HCT116 (cell line): ENCODE data around the gene DIP2C. TPM values are rescaled to one million over a fixed set of nuclear protein-coding genes. Genes with fewer than 3 reads are reported as not detected.

Experiments used
- ATAC-seq: fragments of 200-7000 bp; cut with Tn5 transposase; 2 replicates; pipeline ENCODE4 v1.9.1; 2020; ENCODE audit warnings: mild to moderate bottlenecking, moderate library complexity
- BruUV-seq: library from RNA; stranded (reverse); fragments of 400-500 nt; replicated peaks from 2 replicates; lab custom pipeline; 2021; lab: Mats Ljungman, UMichigan
- CTCF ChIA-PET: fragments of 300-600 bp; sonication (Branson Sonifier 250); formaldehyde crosslinking; loops from one replicate; lab custom pipeline; 2021; ENCODE audit warnings: antibody characterized with exemption; lab: Charles Lee
- POLR2A ChIA-PET: fragments of 300-600, 350-600 bp; sonication (Branson Sonifier 250); formaldehyde crosslinking; loops from one replicate; lab custom pipeline; 2021; ENCODE audit warnings: antibody characterized with exemption; lab: Charles Lee
- RAD21 ChIA-PET, 2 experiments: fragments of 300-600 bp; sonication (Branson Sonifier 250); formaldehyde crosslinking; loops; one replicate each; lab custom pipeline; 2023; ENCODE audit warnings: low total read pairs in 2 of 2; ENCODE audit not compliant: uncharacterized antibody in 2 of 2, unreplicated experiment in 2 of 2, low non-redundant PET in 1 of 2; lab: Charles Lee
- DNase-seq: peaks from one replicate; pipeline ENCODE4 v3.0.0-alpha.2; 2010; ENCODE audit warnings: low read depth, low spot score
- H2AFZ ChIP-seq: fragments of 200-600 bp; shearing (Covaris generic), sonication (generic); 2 replicates; pipeline ENCODE4 v1.6.1; 2017; ENCODE audit warnings: low read depth, mixed run types, mixed read lengths, antibody characterized with exemption, low read length; ENCODE audit not compliant: poor library complexity, severe bottlenecking
- H3K27ac ChIP-seq: 2 replicates; pipeline ENCODE4 v1.5.1; 2012; ENCODE audit warnings: low read depth, low read length
- H3K27me3 ChIP-seq: fragments of 200-600 bp; sonication (generic); 2 replicates; pipeline ENCODE4 v1.6.1; 2016; ENCODE audit warnings: mixed run types, low read length, mixed read lengths; ENCODE audit not compliant: insufficient read depth
- H3K36me3 ChIP-seq, 2 experiments: fragments of 200-500 bp in 1 of 2; fragments of 200-600 bp in 1 of 2; sonication (Bioruptor generic) in 1 of 2; sonication (generic) in 1 of 2; 2 replicates each; pipeline versions ENCODE4 v1.5.1 to v1.6.1; 2014 to 2016; ENCODE audit warnings: low read length in 2 of 2, inconsistent platforms in 1 of 2, mixed read lengths in 1 of 2, mixed run types in 1 of 2; ENCODE audit not compliant: insufficient read depth in 2 of 2, control insufficient read depth in 1 of 2
- H3K4me1 ChIP-seq, 2 experiments: fragments of 200-600 bp in 1 of 2; sonication (generic) in 1 of 2; 2 replicates each; pipeline versions ENCODE4 v1.5.1 to v1.6.1; 2012 to 2017; ENCODE audit warnings: low read length in 2 of 2, inconsistent platforms in 1 of 2, mild to moderate bottlenecking in 1 of 2, mixed read lengths in 1 of 2, mixed run types in 1 of 2, moderate library complexity in 1 of 2; ENCODE audit not compliant: insufficient read depth in 2 of 2, control insufficient read depth in 1 of 2
- H3K4me2 ChIP-seq: fragments of 200-600 bp; sonication (generic); 2 replicates; pipeline ENCODE4 v1.6.1; 2017; ENCODE audit warnings: mixed run types, low read length, mixed read lengths
- H3K4me3 ChIP-seq, 2 experiments: fragments of 200-600 bp in 1 of 2; sonication (generic) in 1 of 2; replicated peaks in 1 of 2; 2 replicates each; pipeline ENCODE4 v1.5.1; 2011 to 2016; ENCODE audit warnings: low read length in 2 of 2, control low read depth in 1 of 2, low read depth in 1 of 2, mild to moderate bottlenecking in 1 of 2, mixed read lengths in 1 of 2, mixed run types in 1 of 2
- H3K79me2 ChIP-seq: fragments of 200-600 bp; sonication (generic); 2 replicates; pipeline ENCODE4 v1.6.1; 2017; ENCODE audit warnings: mild to moderate bottlenecking, mixed run types, low read length, moderate library complexity, mixed read lengths; ENCODE audit not compliant: insufficient read depth
- H3K9ac ChIP-seq: fragments of 200-600 bp; sonication (generic); 2 replicates; pipeline ENCODE4 v1.6.1; 2016; ENCODE audit warnings: low read length, mixed read lengths
- H3K9me2 ChIP-seq: fragments of 200-600 bp; sonication (generic), shearing (Covaris generic); 2 replicates; pipeline ENCODE4 v1.6.1; 2017; ENCODE audit warnings: mixed run types, mild to moderate bottlenecking, moderate library complexity; ENCODE audit not compliant: insufficient read depth
- H3K9me3 ChIP-seq, 2 experiments: fragments of 200-500 bp in 1 of 2; fragments of 200-600 bp in 1 of 2; sonication (Bioruptor generic) in 1 of 2; sonication (generic) in 1 of 2; 2 replicates each; pipeline ENCODE4 v1.6.1; 2014 to 2017; ENCODE audit warnings: low read length in 2 of 2, mixed read lengths in 2 of 2, inconsistent platforms in 1 of 2, low read depth in 1 of 2, mild to moderate bottlenecking in 1 of 2, mixed run types in 1 of 2, moderate library complexity in 1 of 2; ENCODE audit not compliant: control insufficient read depth in 1 of 2, insufficient read depth in 1 of 2
- H4K20me1 ChIP-seq: fragments of 200-600 bp; sonication (generic), shearing (Covaris generic); 2 replicates; pipeline ENCODE4 v1.6.1; 2017; ENCODE audit warnings: mixed run types, mild to moderate bottlenecking, moderate library complexity; ENCODE audit not compliant: insufficient read depth
- CBX3 ChIP-seq: IDR thresholded peaks from 2 replicates; pipeline ENCODE4 v1.6.1; 2012; ENCODE audit warnings: low read depth
- CEBPB ChIP-seq: IDR thresholded peaks from 2 replicates; pipeline ENCODE4 v1.6.1; 2012; ENCODE audit warnings: low read depth
- FOSL1 ChIP-seq: IDR thresholded peaks from 2 replicates; pipeline ENCODE4 v1.6.1; 2012; ENCODE audit warnings: low read depth
- JUND ChIP-seq: IDR thresholded peaks from 2 replicates; pipeline ENCODE4 v1.6.1; 2012
- POLR2AphosphoS5 ChIP-seq: IDR thresholded peaks from 2 replicates; pipeline ENCODE4 v1.6.1; 2011; ENCODE audit warnings: mild to moderate bottlenecking, low read depth, low read length, moderate library complexity
- RAD21 ChIP-seq: IDR thresholded peaks from 2 replicates; pipeline ENCODE4 v1.6.1; 2012; ENCODE audit warnings: low read depth, mild to moderate bottlenecking
- REST ChIP-seq: IDR thresholded peaks from 2 replicates; pipeline ENCODE4 v1.6.1; 2012; ENCODE audit warnings: low read depth
- SIN3A ChIP-seq: IDR thresholded peaks from 2 replicates; pipeline ENCODE4 v1.6.1; 2012; ENCODE audit warnings: low read depth
- SP1 ChIP-seq: IDR thresholded peaks from 2 replicates; pipeline ENCODE4 v1.6.1; 2012; ENCODE audit warnings: low read depth
- TCF7L2 ChIP-seq: IDR thresholded peaks from 2 replicates; pipeline ENCODE4 v1.7.0; 2011; ENCODE audit warnings: borderline replicate concordance, inconsistent platforms; ENCODE audit not compliant: insufficient read depth, insufficient read length; ENCODE audit errors: extremely low read depth
- ZFX ChIP-seq: fragments of 450-650 bp; IDR thresholded peaks from 2 replicates; pipeline ENCODE4 v1.6.1; 2017
- intact Hi-C: fragments of 100-400 bp; cut with micrococcal nuclease; formaldehyde crosslinking; loops from 2 replicates; pipeline ENCODE4 v1.10.0; 2022
- total RNA-seq: library from RNA; stranded (reverse); gene quantifications from one replicate; pipeline ENCODE4 v1.2.1, GENCODE V29; 2021; ENCODE audit not compliant: unreplicated experiment
- TF ChIP-seq, protein P1 (sequence below): IDR thresholded peaks from 2 replicates; pipeline ENCODE4 v1.6.1; 2012
- TF ChIP-seq, protein P2 (sequence below): IDR thresholded peaks from 2 replicates; pipeline ENCODE4 v1.6.1; 2012

Gene DIP2C
- total RNA-seq, 1 experiment from 2014 or later = 15.4 TPM

- TF ChIP-seq REST = no peak
- no peak for TF ChIP-seq POLR2AphosphoS5
- TF ChIP-seq JUND = no peak
- TF ChIP-seq TCF7L2 = no peak
- TF ChIP-seq RAD21 = no peak
- TF ChIP-seq ZFX = no peak
- no peak for TF ChIP-seq CBX3
- TF ChIP-seq, protein P1, sequence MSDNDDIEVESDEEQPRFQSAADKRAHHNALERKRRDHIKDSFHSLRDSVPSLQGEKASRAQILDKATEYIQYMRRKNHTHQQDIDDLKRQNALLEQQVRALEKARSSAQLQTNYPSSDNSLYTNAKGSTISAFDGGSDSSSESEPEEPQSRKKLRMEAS = no peak
- no peak for TF ChIP-seq SIN3A
- no peak for TF ChIP-seq FOSL1
- TF ChIP-seq SP1 = no peak
- TF ChIP-seq, protein P2, sequence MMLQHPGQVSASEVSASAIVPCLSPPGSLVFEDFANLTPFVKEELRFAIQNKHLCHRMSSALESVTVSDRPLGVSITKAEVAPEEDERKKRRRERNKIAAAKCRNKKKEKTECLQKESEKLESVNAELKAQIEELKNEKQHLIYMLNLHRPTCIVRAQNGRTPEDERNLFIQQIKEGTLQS = no peak
- no peak for TF ChIP-seq CEBPB
- CTCF ChIA-PET = no interaction called here
- Histone ChIP-seq H3K4me2 (no peak overlapping the region), H3K9me3 (no peaks in the 10 kb centered on the region), H3K27ac (no peak overlapping the region), H4K20me1 (no peaks in the 10 kb centered on the region), H3K36me3 (no peaks in the 10 kb centered on the region), H3K9ac (no peak overlapping the region), H3K79me2 (no peaks in the 10 kb centered on the region), H3K27me3 (no peaks in the 10 kb centered on the region), H2AFZ (no peak overlapping the region), H3K4me1 (peaks cover 0 to 4% of the 10 kb centered on the region in 2 experiments; a peak in 1 of 4 replicates), H3K4me3 (no peak overlapping the region), H3K9me2 (no peaks in the 10 kb centered on the region)
- BruUV-seq = no TSS peak
- DNase-seq = no peak
- POLR2A ChIA-PET = no interaction called here
- no peak for ATAC-seq
- intact Hi-C loops = no loop called here
- RAD21 ChIA-PET = no interaction called here
These were observed 88.4 kb downstream of the DIP2C start for GRCh38 chr10:600876-601659.
